NCI-H2196 (cell line): Measurements from ENCODE around the gene EPHA8.
A peak's percentile ranks its signal among the peaks of the same experiment; 100 is the strongest.

Experiments used
- DNase-seq: peaks from one replicate; lab custom pipeline; 2025; ENCODE audit not compliant: unreplicated experiment; lab: John Stamatoyannopoulos, UW

EPHA8 gene

DNA sequence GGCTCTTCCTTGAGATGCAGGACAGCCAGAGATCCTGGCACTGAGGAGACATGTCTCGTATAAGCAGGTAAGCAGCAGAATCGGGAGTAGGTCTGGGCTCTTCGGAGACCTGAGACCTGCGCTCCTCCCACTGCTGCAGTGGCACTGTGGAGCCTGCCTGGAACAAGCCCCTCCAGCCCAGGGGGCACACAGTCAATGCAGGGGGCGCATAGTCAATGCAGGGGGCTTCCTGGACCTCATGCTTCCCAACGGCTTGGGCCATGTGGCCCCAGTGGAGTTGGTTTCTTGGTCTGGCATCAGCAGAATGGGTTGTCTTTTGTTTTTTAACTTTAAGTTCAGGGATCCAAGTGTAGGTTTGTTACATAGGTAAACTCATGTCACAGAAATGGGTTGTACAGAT is 27.9 kb upstream of the EPHA8 start:
- no peak for DNase-seq

DNA sequence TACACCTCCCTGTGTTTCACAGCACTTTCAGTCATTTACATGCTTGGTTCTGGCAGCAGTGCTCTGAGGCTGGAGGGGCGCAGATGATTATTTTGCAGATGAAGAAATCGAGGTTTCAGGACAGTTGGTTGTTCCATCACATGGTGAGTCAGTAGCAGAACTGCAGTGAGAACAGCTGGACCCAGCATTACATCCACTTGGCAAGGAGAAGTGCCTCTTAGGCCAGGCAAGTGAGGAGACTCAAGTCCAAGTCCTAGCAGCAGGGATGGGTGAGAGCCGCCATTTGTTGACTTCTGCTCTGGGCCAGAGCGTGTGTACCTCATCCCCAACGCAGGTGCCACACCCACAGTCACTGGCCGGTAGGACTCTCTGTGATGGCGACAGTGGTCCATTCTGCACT is 26.8 kb upstream of the EPHA8 start:
- DNase-seq = no peak

DNA sequence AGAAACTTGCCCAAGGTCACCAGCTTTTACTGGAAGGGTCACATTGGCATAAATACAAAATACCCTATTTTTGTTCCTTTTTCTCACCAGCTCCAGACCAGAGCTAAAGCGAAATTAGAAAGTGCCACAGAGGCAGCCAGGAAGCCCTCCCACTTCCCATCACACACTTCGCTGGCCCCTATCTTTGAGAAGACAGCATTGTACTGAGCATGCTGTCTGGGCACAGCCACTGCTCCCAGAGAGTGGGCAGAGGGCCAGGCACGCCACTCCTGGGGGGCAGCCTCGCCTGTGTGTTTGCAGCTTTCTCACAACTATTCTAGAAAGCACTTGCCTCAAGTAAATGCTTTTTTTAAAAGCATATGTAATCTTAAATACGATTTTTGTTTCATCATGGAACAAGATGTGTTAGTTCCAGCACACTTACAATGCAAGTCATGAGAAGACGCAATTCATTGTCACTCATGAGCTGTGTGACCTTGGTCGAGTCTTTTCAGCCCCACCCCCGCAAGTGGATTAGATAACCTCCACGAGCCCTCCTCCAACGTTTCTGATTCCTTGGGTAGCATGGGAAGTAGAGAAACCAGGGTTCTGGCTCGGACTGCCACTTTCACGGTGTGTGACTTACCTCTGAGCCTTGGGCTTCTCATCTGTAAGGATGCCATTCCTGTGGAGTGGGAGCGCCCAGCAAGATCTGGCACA is 25.7 kb upstream of the EPHA8 start:
- DNase-seq = no peak

DNA sequence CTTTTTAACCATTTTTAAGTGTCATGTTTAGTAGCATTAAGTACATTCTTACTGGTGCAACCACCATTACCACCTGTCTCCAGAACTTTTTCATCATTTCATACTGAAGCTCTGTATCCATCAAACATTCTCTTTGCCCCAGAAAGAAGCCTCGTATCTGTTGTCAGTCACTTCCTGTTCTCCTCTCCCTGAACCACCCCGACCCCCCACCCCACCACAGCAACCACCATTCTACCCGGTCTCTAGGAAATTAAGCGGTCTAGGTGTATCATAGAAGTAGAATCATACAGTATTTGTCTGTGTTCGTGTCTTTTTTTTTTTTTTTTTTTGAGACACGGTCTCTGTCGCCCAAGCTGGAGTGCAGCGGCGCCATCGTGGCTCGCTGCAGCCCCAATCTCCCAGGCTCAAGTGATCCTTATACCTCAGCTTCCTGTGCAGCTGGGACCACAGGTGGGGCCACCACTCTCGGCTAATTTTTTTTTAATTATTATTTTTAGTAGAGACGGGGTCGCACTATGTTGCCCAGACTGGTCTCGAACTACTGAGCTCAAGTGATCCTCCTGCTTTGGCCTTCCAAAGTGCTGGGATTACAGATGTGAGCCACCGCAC is 23.7 kb upstream of the EPHA8 start:
- DNase-seq = no peak

DNA sequence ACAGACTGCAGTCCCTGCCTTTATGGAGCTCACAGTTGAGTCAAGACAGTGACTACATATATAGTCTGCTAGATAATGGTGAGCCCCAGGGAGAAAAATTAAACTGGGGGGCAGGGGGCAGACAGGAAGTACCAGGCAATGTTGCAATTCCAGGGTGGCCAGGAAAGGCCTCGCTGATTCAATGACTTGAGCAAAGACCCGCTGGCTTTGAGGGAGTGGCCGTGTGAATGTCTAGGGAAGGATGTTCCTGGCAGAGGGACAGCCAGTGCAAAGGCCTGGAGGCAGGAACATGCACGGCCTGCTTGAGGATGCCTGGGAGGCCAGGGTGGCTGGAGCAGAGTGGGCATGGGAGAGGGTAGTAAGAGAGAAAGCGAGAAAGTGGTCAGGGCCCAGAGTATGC is 23.0 kb upstream of the EPHA8 start:
- no peak for DNase-seq

DNA sequence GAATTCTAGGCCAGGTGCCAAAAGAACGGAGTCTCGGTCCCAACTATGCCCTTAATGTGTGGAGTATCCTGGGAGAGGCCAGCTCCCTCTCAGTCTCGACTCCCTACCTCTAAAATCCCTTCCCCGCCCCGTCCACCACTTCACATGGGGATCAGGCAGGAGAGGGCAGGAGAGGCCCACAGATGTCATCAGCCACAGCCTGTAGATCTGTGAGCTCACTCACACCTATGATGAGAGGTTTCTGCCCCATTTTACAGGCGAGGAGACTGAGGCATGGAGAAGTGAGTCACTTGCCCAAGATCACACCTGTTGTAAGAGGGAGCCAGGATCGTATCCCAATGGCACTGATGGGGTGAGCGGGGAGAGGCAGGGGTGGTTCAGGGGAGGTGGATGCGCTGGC is 20.4 kb upstream of the EPHA8 start:
- DNase-seq = no peak

DNA sequence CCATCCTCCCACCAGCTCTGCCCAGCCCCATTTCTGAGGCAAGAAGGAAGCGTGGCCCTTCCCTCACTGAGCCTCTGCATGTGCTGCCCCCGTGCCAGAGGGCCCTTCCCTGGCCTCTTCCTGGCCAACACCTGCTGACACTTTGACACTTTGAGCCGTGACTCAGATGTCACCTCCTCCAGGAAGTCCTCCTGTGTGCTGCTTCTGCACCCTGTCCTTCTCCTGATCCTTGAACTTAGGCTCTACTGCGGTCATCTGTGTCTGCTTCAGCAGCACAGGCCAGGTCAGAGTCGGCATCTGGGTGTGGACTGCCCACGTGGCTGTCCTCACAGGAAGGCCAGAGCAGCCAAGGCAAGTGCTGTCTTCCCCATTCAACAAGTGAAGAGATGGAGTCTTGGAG is 19.6 kb upstream of the EPHA8 start:
- DNase-seq = no peak

DNA sequence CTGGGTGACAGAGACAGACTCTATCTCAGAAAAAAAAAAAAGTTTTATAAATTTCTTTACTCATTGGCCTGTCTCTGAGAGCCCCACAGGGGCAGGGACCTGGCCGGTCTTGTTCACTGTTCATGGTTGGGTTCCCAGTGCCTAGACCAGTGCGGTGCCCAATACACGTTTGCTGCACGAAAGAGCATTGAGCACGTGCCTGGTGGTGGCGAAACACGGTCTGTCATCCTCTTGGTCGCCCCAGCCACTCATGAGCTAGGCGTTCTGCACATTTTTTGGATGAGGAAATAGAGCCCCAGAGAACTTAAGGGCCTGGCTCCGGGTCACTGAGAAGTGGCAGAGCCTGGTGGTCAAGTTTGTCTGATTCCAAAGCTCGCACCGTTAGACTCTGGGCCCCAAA is 18.7 kb upstream of the EPHA8 start:
- no peak for DNase-seq

DNA sequence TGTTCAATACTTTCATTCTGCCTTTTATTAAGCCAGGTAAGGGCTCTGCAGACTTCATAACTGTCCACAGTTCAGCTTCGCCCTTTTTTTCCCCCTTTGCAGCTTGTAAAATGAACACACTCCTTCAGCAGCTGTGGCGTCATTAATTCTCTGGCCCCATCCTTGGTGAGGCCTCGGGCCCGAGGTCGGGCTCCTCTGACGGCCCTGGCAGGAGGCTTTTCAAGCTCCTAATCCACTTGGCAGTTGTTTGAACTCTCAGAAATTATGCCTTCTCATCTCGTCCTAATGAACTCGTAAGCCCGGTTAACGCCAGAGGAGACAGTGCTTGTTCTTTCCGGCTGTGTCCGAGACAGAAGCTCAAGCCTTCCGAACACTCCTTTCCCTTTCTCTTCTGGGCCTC is 18.1 kb upstream of the EPHA8 start:
- DNase-seq = no peak

DNA sequence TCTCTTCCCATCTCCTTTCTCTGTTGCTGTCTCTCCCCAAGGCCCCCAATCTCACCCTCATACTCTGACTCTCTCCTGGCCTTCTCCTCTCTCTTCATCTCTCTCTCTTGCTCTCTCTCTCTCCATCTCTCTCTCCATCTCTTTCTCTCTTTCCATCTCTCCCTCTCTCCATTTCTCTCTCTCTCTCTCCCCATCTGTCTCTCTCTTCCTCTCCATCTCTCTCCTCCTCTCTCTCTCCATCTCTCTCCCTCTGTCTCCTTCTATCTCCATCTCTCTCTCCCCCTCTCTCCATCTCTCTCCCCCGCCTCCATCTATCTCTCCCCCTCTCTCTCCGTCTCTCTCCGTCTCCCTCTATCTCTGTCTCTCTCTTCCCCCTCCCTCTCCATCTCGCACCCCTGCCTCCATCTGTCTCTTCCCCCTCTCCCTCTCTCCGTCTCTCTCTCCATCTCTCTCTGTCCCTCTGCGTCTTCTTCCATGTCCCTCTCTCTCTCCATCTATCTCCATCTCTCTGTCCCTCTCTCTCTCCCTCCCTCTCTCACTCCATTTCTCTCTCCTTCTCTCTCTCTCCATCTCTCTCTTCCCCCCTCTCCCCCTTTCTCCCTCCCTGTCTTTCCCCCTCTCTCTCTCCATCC is 16.0 kb upstream of the EPHA8 start:
- DNase-seq = no peak

DNA sequence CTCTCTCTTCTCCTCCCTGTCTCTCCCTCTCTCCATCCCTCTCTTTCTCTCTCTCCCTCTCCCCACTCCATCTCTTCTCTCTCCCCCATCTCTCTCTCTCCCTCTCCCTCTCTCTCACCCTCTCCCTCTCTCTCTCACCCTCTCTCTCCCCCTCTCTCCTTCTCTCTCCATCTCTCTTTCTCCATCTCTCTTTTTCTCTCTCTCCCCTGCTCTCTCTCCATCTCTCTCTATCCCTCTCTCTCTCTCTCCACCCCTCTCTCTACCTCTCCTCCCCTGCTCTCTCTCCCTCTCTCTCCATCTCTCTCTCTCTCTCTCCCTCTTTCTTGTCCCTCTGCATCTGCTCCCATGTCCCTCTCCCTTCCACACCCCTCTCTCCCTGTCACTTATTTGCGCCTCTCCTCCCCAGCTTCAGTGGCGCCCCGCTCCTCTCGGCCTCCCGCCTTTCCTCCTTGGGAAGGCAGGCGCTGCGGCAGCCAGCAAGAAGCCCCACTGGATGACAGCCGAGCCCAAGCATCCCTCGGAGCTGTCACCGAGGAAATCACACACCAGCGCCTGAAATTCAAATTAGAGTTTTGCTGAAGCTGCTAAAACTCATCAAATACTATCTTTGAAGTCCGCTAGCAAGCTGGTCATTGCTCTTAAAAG is 15.3 kb upstream of the EPHA8 start:
- no peak for DNase-seq

DNA sequence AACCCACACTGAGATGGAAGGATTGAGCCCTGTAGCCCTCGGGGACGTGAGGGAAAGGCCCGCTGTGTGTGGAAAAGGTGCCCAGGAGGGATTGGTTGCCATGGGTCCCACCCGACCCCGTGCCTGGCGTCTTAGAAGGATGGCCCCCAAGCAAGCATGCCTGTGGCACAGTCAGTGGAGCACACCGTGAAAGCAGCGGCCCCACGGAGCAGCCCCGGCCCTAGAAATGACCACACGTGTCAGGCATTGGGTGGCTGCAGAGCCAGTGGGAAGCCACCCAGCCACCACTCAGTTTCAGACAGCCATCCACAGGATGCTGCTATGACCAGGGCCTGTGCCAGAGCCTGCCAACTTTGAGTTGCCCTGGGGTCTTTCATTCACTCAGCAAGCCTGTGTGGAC is 13.3 kb upstream of the EPHA8 start:
- DNase-seq = no peak

DNA sequence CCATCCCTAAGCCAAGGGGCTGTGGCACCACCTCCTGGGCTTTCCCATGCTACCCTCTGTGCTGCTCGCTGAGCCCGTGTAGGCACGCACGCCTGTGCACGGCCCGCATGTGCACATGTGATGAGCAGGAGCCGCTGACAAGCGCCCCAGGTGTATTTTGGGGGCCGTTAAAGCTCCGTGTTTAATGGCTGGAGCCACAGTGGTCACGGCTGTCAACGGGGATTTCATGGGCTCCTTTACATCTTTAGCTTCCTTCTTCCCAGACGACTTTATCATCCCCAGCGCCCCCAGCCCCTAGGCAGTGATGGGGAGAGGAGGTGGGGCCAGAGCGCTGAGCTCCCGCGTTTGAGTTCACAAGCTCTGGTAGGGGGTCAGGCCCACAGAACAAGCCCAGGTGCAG is 11.7 kb upstream of the EPHA8 start:
- DNase-seq = no peak

DNA sequence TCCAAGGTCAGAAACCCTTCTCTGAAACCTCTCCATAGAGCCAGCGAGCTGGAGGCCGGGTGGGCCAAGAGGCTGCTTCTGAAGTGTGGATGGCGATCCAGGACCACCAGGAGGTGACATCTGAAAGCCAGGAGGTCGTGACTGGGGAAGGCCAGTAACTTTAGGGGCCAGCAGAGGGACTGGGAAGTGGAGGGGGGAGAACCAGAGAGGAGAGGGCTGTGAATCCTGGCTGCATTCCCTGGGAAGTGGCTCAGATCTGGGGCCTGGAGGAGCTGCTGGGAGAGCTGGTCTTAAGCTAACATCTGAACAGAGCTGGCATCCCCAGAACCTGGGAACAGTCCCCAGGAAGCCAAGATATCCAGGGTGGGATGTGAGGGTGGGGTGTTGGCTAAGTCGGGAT is 11.3 kb upstream of the EPHA8 start:
- no peak for DNase-seq

DNA sequence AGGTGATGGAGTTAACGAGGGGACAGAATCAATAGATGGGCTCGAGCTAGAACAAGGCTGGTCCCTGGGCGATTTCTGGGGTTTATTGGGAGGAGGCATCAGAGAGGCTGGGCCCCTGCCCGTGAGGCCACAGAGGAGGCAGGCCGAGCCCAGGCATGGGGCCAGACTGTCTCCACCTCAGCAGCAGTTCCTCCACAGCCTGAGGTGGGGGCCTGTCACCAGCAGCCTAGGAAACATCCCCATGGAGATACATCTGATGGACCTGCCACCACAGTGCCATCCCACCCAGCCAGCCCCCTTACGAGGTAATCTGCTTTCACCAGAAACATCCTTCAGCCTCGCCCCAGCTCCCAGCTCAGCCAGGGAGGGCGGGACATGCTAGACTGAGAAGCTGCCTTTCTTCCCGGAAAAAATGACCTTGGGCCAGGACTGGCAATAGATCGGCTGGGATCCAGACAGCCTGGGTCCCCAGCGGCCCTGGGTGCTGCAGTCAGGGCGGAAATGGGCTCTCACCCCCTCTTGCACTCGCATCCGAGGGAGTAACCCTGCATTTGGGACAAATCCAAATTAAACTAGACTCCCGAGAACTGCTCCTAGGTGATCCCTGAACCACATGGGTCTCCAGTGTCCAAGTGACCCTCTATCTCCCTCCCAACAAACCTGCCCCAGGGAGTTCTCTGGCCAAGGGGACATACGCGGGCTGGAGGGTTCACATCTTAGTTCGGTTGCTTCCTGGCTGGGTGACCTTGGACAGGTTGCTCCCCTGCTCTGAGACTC is 10.0 kb upstream of the EPHA8 start:
- DNase-seq = no peak

DNA sequence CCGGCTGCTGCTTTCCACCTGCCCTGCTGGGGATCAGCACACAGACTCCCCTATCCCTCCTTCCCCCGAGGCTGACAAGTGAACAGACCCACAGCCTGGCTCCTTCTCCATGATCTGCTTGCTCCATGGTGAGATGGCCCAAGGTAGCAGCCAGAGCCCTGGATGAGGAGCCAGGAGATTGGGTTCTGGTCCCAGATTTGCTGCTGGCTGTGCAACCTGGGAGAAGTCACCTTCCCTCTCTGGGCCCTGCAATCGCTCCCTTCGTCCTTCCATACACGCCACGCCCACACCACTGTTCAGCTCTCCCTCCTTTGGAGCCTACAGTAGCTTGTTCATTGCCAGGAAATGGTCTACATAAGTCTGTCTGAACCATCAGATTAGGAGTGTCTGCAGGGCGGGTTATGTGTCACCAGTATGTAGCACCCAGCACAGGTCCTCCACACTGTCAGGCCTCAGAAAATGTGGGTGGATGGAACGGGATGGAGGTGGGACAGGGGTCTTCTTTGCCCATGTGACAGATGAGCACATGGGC is 9.2 kb upstream of the EPHA8 start:
- no peak for DNase-seq

DNA sequence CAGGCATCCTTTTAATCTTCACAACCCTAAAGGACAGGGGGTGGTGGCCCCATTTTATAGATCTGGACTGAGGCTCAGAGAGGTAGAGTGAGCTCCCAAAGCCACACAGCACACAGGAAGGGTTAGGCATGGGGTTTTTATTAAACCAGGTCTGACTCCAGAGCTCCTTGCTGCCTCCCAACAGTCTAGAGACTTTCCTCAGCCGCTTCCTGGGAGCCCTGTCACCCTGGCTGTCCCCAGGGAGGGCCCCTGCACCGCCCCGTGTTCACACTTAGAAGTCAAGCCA is 8.0 kb upstream of the EPHA8 start:
- DNase-seq = no peak

DNA sequence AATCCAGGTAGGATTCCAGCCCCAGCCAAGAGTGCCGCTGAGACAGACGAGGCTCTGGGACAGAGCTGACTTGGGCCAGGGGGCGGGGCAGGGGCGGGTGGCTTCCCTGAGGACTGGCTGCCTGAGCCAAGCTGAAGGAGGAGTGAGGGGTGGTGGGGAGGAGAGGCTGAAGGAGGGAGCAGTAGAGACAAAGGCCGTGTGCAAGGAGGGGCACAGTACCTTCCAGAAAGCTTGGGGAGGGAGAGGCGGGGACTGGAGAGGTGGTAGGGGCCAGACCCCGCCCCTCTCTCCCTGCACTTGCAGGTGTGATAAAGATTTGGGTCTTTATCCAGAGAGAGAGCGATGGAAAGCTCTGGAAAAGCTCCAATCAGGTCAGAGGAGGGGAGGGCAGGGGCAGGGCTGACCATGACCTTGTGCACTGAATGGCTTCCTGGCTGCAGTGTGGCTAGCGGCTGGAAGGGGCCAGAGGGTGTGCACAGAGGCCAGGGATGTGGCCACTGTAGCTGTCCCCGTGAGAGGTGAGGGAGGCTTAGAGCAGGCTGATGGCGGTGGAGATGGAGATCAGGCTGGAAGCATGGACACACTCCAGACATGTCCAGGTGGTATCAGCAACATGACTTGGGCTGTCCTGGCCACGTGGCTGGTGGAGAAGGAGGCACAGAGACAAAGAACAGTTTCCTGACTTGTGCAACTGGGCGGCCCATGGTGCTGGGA is 6.7 kb upstream of the EPHA8 start:
- no peak for DNase-seq

DNA sequence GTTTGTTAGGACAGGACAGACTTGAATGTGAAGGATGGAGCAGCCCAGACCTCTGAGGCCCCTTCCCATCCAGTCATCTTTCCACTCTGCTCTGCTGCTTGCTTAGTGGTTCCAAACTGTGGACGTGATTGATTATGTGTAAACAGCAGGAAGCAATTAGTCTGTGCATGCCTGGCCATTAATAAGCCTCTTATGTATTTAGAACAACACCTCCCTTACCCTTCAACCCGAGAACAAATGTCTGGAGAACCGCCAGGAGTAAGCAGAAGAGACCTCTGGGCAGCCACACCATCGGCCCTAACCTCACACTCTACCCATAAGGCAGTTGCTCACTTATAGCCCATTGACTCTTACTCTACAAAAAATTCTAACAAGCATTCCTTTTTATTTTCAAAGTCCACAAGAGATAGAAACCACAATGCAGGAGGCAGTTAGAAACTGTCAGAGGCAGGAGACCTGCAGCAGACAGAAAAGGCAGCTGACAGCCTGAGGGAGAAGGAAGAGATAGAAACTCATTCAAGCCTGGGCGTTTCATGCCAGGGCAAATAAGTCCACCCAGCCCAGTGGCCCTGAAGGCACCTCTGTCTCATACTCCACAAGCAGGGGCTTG is 5.8 kb upstream of the EPHA8 start:
- peak; percentile 18 for DNase-seq
